Measurements from ENCODE around the gene PAEP.

DNA sequence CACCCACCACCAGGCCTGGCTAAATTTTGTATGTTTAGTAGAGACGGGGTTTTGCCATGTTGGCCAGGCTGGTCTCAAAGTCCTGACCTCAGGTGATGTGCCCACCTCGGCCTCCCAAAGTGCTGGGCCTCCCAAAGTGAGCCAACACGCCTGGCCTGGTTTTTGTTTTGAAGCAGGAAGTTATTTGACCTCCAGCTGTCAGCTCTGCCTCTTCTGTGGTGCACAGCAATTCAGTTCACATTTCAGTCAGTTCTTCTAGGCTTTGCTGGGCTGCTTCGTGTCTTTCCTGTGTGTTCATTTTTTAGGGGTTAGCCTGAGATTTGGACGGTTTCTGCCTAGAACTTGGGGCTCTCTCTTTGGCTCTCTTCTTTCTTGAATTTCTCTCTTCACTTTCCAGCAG, 31.4 kb upstream of the PAEP start:
- no peak for TF ChIP-seq POLR2A (IDR thresholded peaks at IDR 0.05)
- TF ChIP-seq, protein P1, sequence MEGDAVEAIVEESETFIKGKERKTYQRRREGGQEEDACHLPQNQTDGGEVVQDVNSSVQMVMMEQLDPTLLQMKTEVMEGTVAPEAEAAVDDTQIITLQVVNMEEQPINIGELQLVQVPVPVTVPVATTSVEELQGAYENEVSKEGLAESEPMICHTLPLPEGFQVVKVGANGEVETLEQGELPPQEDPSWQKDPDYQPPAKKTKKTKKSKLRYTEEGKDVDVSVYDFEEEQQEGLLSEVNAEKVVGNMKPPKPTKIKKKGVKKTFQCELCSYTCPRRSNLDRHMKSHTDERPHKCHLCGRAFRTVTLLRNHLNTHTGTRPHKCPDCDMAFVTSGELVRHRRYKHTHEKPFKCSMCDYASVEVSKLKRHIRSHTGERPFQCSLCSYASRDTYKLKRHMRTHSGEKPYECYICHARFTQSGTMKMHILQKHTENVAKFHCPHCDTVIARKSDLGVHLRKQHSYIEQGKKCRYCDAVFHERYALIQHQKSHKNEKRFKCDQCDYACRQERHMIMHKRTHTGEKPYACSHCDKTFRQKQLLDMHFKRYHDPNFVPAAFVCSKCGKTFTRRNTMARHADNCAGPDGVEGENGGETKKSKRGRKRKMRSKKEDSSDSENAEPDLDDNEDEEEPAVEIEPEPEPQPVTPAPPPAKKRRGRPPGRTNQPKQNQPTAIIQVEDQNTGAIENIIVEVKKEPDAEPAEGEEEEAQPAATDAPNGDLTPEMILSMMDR (IDR thresholded peaks at IDR 0.05), result no peak
- no peak for TF ChIP-seq POLR2AphosphoS5 (IDR thresholded peaks at IDR 0.05)
